Psoas muscle (tissue), 8 donors: ENCODE data around the gene MUSTN1. TPM values are rescaled to one million over a fixed set of nuclear protein-coding genes. Genes with fewer than 3 reads are reported as not detected.

Experiments
- ATAC-seq, 4 donors: fragments of 200-7000 bp; cut with Tn5 transposase; one replicate each; pipeline ENCODE4 v1.9.1; 2020; ENCODE audit warnings: moderate library complexity in 3 of 4, mild to moderate bottlenecking in 2 of 4
- DNase-seq, 2 donors: peaks; one replicate each; pipeline ENCODE4 v3.0.0-alpha.2; 2020
- H3K27ac ChIP-seq: fragments of 200-600 bp; one replicate; pipeline ENCODE4 v1.8.0; 2022
- H3K27me3 ChIP-seq, 3 donors: fragments of 200-600 bp in 1 of 3; one replicate each; pipeline versions ENCODE4 v1.6.1 to v1.8.0; 2013 to 2022; ENCODE audit warnings: low read length in 2 of 3, mild to moderate bottlenecking in 2 of 3, moderate library complexity in 1 of 3; ENCODE audit not compliant: insufficient read depth in 3 of 3
- H3K36me3 ChIP-seq, 2 donors: fragments of 200-600 bp in 1 of 2; one replicate each; pipeline versions ENCODE4 v1.6.1 to v1.8.0; 2013 to 2022; ENCODE audit warnings: low read depth in 1 of 2, mild to moderate bottlenecking in 1 of 2, moderate library complexity in 1 of 2; ENCODE audit not compliant: insufficient read depth in 1 of 2
- H3K4me1 ChIP-seq: fragments of 200-600 bp; one replicate; pipeline ENCODE4 v1.8.0; 2022
- H3K4me3 ChIP-seq: fragments of 200-600 bp; one replicate; pipeline ENCODE4 v1.8.0; 2022; ENCODE audit warnings: mild to moderate bottlenecking
- H3K9me3 ChIP-seq: fragments of 200-600 bp; one replicate; pipeline ENCODE4 v1.8.0; 2022
- WGBS, 3 donors: extraction: QIAGEN DNeasy Blood & Tissue Kit; methylation state at CpG; one replicate each; pipeline versions ENCODE4 v1.1.6 to v1.1.7; 2013; 5-methylcytosine and 5-hydroxymethylcytosine counted together
- intact Hi-C, 2 donors: fragments of 100-400 bp; cut with DNase I; formaldehyde crosslinking; loops; one replicate each; pipeline versions ENCODE4 v1.11.0 to v1.14.2; 2022
- polyA plus RNA-seq, 3 donors: library from polyadenylated mRNA; stranded (reverse); fragments of 200-250 nt; gene quantifications; one replicate each; pipeline ENCODE4 v1.2.3, GENCODE V29; 2013
- total RNA-seq, 4 donors: library from RNA; stranded (reverse); fragmentation: NEBNext Ultra II Directional in 2 of 4; extraction: Animal tissue kit (Norgen Biotek cat#: 25700) in 2 of 4; gene quantifications; one replicate each; pipeline versions ENCODE4 v1.2.1 to v1.2.4, GENCODE V29; 2021 to 2023
- TF ChIP-seq, protein P1 (sequence below): fragments of 200-600 bp; IDR thresholded peaks from one replicate; pipeline ENCODE4 v1.8.0; 2022; ENCODE audit warnings: antibody characterized with exemption
- donor health status: healthy with polysubstance abuse.
- donor health status: DM: no; HTN: no; CAD: no; lungs with moderate emphysema.
- donor health status: Bipolar disorder and iron deficiency.
- donor health status: healthy.
- donor health status: DM: yes; HTN: yes; CAD: no.
- donor health status: DM: no; HTN: no; CAD: no.
- donor health status: DM: no; HTN: no; CAD: no.
- donor health status: DM: yes; HTN: yes; CAD: no.

The MUSTN1 gene
- total and polyA plus RNA-seq, 7 donors = 91.1 to 1,241 (median 578) TPM

DNA sequence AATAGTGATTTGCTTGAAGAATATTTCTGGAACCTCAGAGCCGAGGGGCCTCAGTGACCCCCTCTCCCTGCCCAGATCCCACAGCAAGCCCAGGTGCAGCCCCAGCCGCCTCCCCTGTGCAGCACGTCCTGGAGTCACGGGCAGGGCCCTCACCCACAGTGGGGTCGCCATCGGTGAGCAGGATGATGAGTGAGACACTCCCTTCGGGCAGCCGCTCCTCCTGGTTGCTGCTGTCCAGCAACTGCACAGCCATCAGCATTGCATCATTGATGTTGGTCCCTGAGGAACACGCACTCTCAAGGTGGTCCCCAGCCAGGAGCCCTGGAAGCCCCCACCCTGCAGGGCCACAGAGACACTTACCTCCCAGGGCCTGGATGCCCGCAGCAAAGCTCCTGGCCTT lies 10.8 kb downstream of the MUSTN1 start:
- ATAC-seq (no peak), DNase-seq (no peak)
- Histone ChIP-seq H3K27me3 (no peaks in the 10 kb centered on the region), H3K27ac (no peak overlapping the region), H3K36me3 (peaks cover 0 to 98% of the 10 kb centered on the region in 2 donors), H3K4me3 (no peak overlapping the region), H3K9me3 (no peaks in the 10 kb centered on the region), H3K4me1 (no peaks in the 10 kb centered on the region)
- 83 to 95% (median 87%) methylated on average over 9 to 10 of the region's 10 CpGs for WGBS, 3 donors
- intact Hi-C loops = no loop called here
- TF ChIP-seq, protein P1, sequence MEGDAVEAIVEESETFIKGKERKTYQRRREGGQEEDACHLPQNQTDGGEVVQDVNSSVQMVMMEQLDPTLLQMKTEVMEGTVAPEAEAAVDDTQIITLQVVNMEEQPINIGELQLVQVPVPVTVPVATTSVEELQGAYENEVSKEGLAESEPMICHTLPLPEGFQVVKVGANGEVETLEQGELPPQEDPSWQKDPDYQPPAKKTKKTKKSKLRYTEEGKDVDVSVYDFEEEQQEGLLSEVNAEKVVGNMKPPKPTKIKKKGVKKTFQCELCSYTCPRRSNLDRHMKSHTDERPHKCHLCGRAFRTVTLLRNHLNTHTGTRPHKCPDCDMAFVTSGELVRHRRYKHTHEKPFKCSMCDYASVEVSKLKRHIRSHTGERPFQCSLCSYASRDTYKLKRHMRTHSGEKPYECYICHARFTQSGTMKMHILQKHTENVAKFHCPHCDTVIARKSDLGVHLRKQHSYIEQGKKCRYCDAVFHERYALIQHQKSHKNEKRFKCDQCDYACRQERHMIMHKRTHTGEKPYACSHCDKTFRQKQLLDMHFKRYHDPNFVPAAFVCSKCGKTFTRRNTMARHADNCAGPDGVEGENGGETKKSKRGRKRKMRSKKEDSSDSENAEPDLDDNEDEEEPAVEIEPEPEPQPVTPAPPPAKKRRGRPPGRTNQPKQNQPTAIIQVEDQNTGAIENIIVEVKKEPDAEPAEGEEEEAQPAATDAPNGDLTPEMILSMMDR = no peak

DNA sequence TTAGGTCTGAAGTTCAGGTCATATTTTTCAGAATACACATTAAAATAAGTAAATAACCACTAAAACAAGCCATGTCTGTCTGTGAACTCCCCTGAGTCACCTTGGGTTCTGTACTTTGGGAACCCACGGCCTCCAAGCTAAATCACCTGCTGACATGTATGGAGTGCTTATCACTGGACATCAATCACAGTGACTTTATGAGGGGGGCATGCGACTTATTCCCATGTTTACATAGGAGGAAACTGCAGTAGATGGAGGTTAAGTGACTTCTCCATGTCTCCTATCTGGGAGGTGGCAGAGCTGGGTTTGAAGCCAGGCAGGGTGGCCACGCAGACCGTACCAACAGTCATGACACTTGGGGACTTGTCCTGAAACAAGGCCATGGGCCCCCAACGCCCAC lies 12.5 kb downstream of the MUSTN1 start:
- no peak overlapping the region for H3K27ac ChIP-seq
- DNase-seq = no peak
- WGBS, 3 donors = 87 to 93% (median 89%) methylated on average over 5 of the region's 5 CpGs
- intact Hi-C loops = no loop called here
- no peaks in the 10 kb centered on the region for H3K27me3 ChIP-seq
- no peaks in the 10 kb centered on the region for H3K9me3 ChIP-seq
- TF ChIP-seq, protein P1 = no peak
- H3K4me1 ChIP-seq = no peaks in the 10 kb centered on the region
- no peak for ATAC-seq
- peaks cover 0 to 98% of the 10 kb centered on the region in 2 donors for H3K36me3 ChIP-seq
- no peak overlapping the region for H3K4me3 ChIP-seq

DNA sequence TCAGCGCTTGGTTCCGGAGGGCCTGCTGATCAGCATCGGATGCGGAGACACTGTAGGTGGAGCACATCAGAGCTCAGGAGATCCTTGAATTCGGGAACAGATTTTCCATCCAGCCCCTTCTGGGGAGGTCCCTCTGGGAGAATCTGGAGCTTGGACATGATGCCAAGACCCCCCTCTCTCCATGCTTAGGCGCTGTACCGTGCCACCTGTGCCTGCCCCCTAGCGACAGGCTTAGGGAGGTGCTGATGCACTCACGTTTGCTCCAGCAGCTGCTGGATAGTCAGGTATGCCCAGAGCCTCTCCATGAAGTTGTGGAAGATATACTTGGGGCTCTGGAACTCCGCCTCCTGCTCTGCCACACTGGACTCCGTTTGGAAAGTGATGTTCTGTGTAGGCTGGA lies 14.1 kb downstream of the MUSTN1 start:
- 56 to 63% (median 58%) methylated on average over 11 of the region's 11 CpGs for WGBS, 3 donors
- Histone ChIP-seq H3K27ac (no peak overlapping the region), H3K27me3 (no peaks in the 10 kb centered on the region), H3K4me3 (no peak overlapping the region), H3K9me3 (no peaks in the 10 kb centered on the region), H3K4me1 (no peaks in the 10 kb centered on the region), H3K36me3 (peaks cover 0 to 98% of the 10 kb centered on the region in 2 donors)
- intact Hi-C loops = no loop called here
- no peak for DNase-seq
- ATAC-seq = peak; percentile 37 to 72 (median 52)
- TF ChIP-seq, protein P1 = peak; percentile 45

GRCh38 chr3:52819936-52820335 lies 14.9 kb downstream of the MUSTN1 start:
- TF ChIP-seq, protein P1 = no peak
- Histone ChIP-seq H3K4me1 (no peaks in the 10 kb centered on the region), H3K4me3 (no peak overlapping the region), H3K36me3 (peaks cover 0 to 98% of the 10 kb centered on the region in 2 donors), H3K27ac (no peak overlapping the region), H3K9me3 (no peaks in the 10 kb centered on the region), H3K27me3 (no peaks in the 10 kb centered on the region)
- DNase-seq = no peak
- ATAC-seq = peak in 2 of 4 donors; percentile 32 to 76
- 58 to 67% (median 64%) methylated on average over 2 of the region's 2 CpGs for WGBS, 3 donors
- intact Hi-C loops = no loop called here

DNA sequence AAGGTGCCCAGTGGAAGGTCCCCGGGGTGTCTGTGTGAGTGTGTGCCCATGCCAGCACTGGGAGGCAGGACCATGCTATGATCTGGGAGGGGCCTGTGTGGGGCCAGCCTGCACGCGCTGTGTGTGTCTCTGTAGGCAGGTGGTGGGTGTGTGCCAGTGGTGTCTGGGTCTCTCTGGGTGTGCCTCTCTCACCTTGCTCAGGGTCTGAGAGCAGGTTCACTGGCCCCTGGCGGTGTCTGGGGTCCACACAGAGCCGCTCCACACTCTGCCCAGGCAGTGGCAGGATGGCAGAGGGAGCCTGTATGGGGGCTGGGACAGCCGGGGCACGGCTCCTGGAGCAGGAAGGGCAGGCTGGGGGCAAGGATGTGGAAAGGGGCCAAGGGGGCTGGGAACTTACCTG lies 17.0 kb downstream of the MUSTN1 start:
- no peak for ATAC-seq
- 91 to 97% (median 94%) methylated on average over 7 of the region's 7 CpGs for WGBS, 3 donors

More for the DNA sequence above, 17.0 kb downstream of the MUSTN1 start:
- no peak for DNase-seq
- Histone ChIP-seq H3K27me3 (no peaks in the 10 kb centered on the region), H3K4me1 (no peaks in the 10 kb centered on the region), H3K9me3 (no peaks in the 10 kb centered on the region), H3K27ac (no peak overlapping the region), H3K4me3 (no peak overlapping the region), H3K36me3 (peaks cover 0 to 98% of the 10 kb centered on the region in 2 donors)
- intact Hi-C loops = no loop called here
- TF ChIP-seq, protein P1 = no peak
